WTC11 (cell line): Measurements from ENCODE around the gene SMO. TPM values are rescaled to one million over a fixed set of nuclear protein-coding genes. Genes with fewer than 3 reads are reported as not detected.

Experiments used
- ATAC-seq: fragments of 200-7000 bp; cut with Tn5 transposase; 2 replicates; pipeline ENCODE4 v1.10.0; 2021; ENCODE audit warnings: mild to moderate bottlenecking, moderate library complexity
- CTCF ChIA-PET: fragments of 300-600 bp; sonication (Branson Sonifier 250); formaldehyde crosslinking; loops from one replicate; lab custom pipeline; 2021; ENCODE audit warnings: antibody characterized with exemption; lab: Charles Lee
- POLR2A ChIA-PET: fragments of 350-600 bp; sonication (Branson Sonifier 250); formaldehyde crosslinking; loops from one replicate; lab custom pipeline; 2021; ENCODE audit warnings: antibody characterized with exemption; lab: Charles Lee
- DNase-seq: peaks from one replicate; pipeline ENCODE4 v3.0.0; 2021; ENCODE audit warnings: low spot score
- H3K27ac Mint-ChIP-seq: 2 replicates; pipeline ENCODE4 v1.8.0; 2021; ENCODE audit warnings: mixed read lengths
- H3K27me3 Mint-ChIP-seq: 2 replicates; pipeline ENCODE4 v1.8.0; 2021; ENCODE audit warnings: low read depth, mild to moderate bottlenecking, moderate library complexity, mixed read lengths
- H3K36me3 Mint-ChIP-seq: 2 replicates; pipeline ENCODE4 v1.8.0; 2021; ENCODE audit warnings: mixed read lengths
- H3K4me1 Mint-ChIP-seq: 2 replicates; pipeline ENCODE4 v1.8.0; 2022; ENCODE audit warnings: mixed read lengths
- H3K4me3 Mint-ChIP-seq: 2 replicates; pipeline ENCODE4 v1.8.0; 2021; ENCODE audit warnings: mild to moderate bottlenecking, moderate library complexity, mixed read lengths
- H3K9me3 Mint-ChIP-seq: 2 replicates; pipeline ENCODE4 v1.8.0; 2021; ENCODE audit warnings: mixed read lengths
- CREM ChIP-seq: sonication (generic); formaldehyde crosslinking; IDR thresholded peaks from 2 replicates; pipeline ENCODE4 v1.8.1; 2022; ENCODE audit warnings: mild to moderate bottlenecking, missing genetic modification reagents, moderate library complexity
- E2F1 ChIP-seq: sonication (generic); formaldehyde crosslinking; IDR thresholded peaks from 2 replicates; pipeline ENCODE4 v1.8.0; 2022; ENCODE audit warnings: mild to moderate bottlenecking, missing genetic modification reagents
- ETV6 ChIP-seq: sonication (generic); formaldehyde crosslinking; IDR thresholded peaks from 2 replicates; pipeline ENCODE4 v1.8.1; 2022; ENCODE audit warnings: mild to moderate bottlenecking, missing genetic modification reagents
- MAX ChIP-seq: sonication (generic); formaldehyde crosslinking; IDR thresholded peaks from 2 replicates; pipeline ENCODE4 v1.8.0; 2022; ENCODE audit warnings: mild to moderate bottlenecking, missing genetic modification reagents
- MXD4 ChIP-seq: fragments of 250-450 bp; sonication (Bioruptor Pico); IDR thresholded peaks from 2 replicates; pipeline ENCODE4 v1.8.0; 2021; ENCODE audit warnings: mild to moderate bottlenecking, moderate library complexity, borderline replicate concordance
- MYBL2 ChIP-seq: sonication (generic); formaldehyde crosslinking; IDR thresholded peaks from 2 replicates; pipeline ENCODE4 v1.8.1; 2023; ENCODE audit warnings: mild to moderate bottlenecking, moderate library complexity, missing genetic modification reagents
- NFATC4 ChIP-seq: fragments of 250-450 bp; sonication (Bioruptor Pico); IDR thresholded peaks from 2 replicates; pipeline ENCODE4 v1.9.0; 2021; ENCODE audit warnings: mild to moderate bottlenecking
- NFYB ChIP-seq: sonication (generic); formaldehyde crosslinking; conservative IDR thresholded peaks from 2 replicates; pipeline ENCODE4 v1.8.0; 2022; ENCODE audit warnings: low read depth, missing genetic modification reagents
- OVOL2 ChIP-seq: fragments of 250-450 bp; sonication (Bioruptor Pico); IDR thresholded peaks from 2 replicates; pipeline ENCODE4 v1.9.0; 2021; ENCODE audit warnings: mild to moderate bottlenecking, borderline replicate concordance
- SP1 ChIP-seq: sonication (generic); formaldehyde crosslinking; conservative IDR thresholded peaks from 2 replicates; pipeline ENCODE4 v1.8.1; 2022; ENCODE audit warnings: missing genetic modification reagents
- TEAD4 ChIP-seq: sonication (generic); formaldehyde crosslinking; IDR thresholded peaks from 2 replicates; pipeline ENCODE4 v1.8.0; 2022; ENCODE audit warnings: mild to moderate bottlenecking, missing genetic modification reagents
- ZNF121 ChIP-seq: sonication (generic); formaldehyde crosslinking; IDR thresholded peaks from 2 replicates; pipeline ENCODE4 v1.8.0; 2023; ENCODE audit warnings: missing genetic modification reagents
- ZNF138 ChIP-seq: sonication (generic); formaldehyde crosslinking; conservative IDR thresholded peaks from 2 replicates; pipeline ENCODE4 v1.8.1; 2022; ENCODE audit warnings: mild to moderate bottlenecking, moderate library complexity, missing genetic modification reagents
- ZNF263 ChIP-seq: sonication (generic); formaldehyde crosslinking; IDR thresholded peaks from 2 replicates; pipeline ENCODE4 v1.8.1; 2022; ENCODE audit warnings: low read depth, mild to moderate bottlenecking, moderate library complexity, missing genetic modification reagents
- ZNF317 ChIP-seq: sonication (generic); formaldehyde crosslinking; IDR thresholded peaks from 2 replicates; pipeline ENCODE4 v1.8.1; 2023; ENCODE audit warnings: low read depth, mild to moderate bottlenecking, moderate library complexity, missing genetic modification reagents, borderline replicate concordance
- total RNA-seq: library from RNA; stranded (reverse); gene quantifications from 3 replicates; pipeline ENCODE4 v1.2.3, GENCODE V29; 2021
- TF ChIP-seq, protein P1 (sequence below): sonication (generic); formaldehyde crosslinking; IDR thresholded peaks from 2 replicates; pipeline ENCODE4 v1.8.0; 2023; ENCODE audit warnings: missing genetic modification reagents, mild to moderate bottlenecking, borderline replicate concordance
- TF ChIP-seq, protein P2 (sequence below): sonication (generic); formaldehyde crosslinking; conservative IDR thresholded peaks from 2 replicates; pipeline ENCODE4 v1.8.1; 2023; ENCODE audit warnings: mild to moderate bottlenecking, low read depth, missing genetic modification reagents, moderate library complexity

The SMO gene
- total RNA-seq, 1 experiment from 2014 or later: 56.9 TPM

- H3K4me1 Mint-ChIP-seq: peaks cover 14% of the 10 kb centered on the region
- no peak for TF ChIP-seq E2F1 (CRISPR knock-in tag)
- TF ChIP-seq TEAD4 (CRISPR knock-in tag): no peak
- 0 out of 2 replicates have a peak, but pooled peaks have one; percentile 18 for TF ChIP-seq MAX (CRISPR knock-in tag)
- peak; percentile 17; the same call in 1 of the 2 replicates for TF ChIP-seq SP1
- TF ChIP-seq NFYB (CRISPR knock-in tag): peak; percentile 87
- no peak for TF ChIP-seq MYBL2 (CRISPR knock-in tag)
- POLR2A ChIA-PET: interaction anchor here (0.6 to 0.9 kb wide), 2 partner anchors 13 to 24 kb away, joined by 3 read pairs; no protein-coding TSS in a partner anchor
- H3K9me3 Mint-ChIP-seq: no peaks in the 10 kb centered on the region
- peak; percentile 88 for DNase-seq
- H3K27me3 Mint-ChIP-seq: peaks cover 38% of the 10 kb centered on the region
- H3K27ac Mint-ChIP-seq: no peak within 1 kb of the TSS; the same call in 1 of the 2 replicates
- H3K36me3 Mint-ChIP-seq: peaks cover 4% of the 10 kb centered on the region; the same call in 1 of the 2 replicates
- H3K4me3 Mint-ChIP-seq: peak within 1 kb of the TSS; percentile 78
- ATAC-seq: peak; percentile 98
- CTCF ChIA-PET: interaction anchor here (0.8 to 1.9 kb wide), 5 partner anchors 20 to 197 kb away, joined by 3 to 24 read pairs (median 10); no protein-coding TSS in a partner anchor
Observed at GRCh38 chr7:129144095-129144833, 44.2 kb upstream of the SMO start, which contains the start of gene TSPAN33. Gene TSPAN33 (plus strand): TSS chr7:129144707. CDS start chr7:129144981, 274 bp downstream.

GRCh38 chr7:129144834-129145668 is 43.4 kb upstream of the SMO start:
- no peak overlapping the region for H3K27ac Mint-ChIP-seq
- POLR2A ChIA-PET: interaction anchor here (0.9 kb wide), 1 partner anchor 24 kb away, joined by 3 read pairs; no protein-coding TSS in a partner anchor
- peaks cover 4% of the 10 kb centered on the region; the same call in 1 of the 2 replicates for H3K36me3 Mint-ChIP-seq
- TF ChIP-seq SP1 (0 out of 2 replicates have a peak, but pooled peaks have one; percentile 11), ZNF317 (0 out of 2 replicates have a peak, but pooled peaks have one; percentile 15), CREM (CRISPR knock-in tag) (no peak)
- TF ChIP-seq, protein P1, sequence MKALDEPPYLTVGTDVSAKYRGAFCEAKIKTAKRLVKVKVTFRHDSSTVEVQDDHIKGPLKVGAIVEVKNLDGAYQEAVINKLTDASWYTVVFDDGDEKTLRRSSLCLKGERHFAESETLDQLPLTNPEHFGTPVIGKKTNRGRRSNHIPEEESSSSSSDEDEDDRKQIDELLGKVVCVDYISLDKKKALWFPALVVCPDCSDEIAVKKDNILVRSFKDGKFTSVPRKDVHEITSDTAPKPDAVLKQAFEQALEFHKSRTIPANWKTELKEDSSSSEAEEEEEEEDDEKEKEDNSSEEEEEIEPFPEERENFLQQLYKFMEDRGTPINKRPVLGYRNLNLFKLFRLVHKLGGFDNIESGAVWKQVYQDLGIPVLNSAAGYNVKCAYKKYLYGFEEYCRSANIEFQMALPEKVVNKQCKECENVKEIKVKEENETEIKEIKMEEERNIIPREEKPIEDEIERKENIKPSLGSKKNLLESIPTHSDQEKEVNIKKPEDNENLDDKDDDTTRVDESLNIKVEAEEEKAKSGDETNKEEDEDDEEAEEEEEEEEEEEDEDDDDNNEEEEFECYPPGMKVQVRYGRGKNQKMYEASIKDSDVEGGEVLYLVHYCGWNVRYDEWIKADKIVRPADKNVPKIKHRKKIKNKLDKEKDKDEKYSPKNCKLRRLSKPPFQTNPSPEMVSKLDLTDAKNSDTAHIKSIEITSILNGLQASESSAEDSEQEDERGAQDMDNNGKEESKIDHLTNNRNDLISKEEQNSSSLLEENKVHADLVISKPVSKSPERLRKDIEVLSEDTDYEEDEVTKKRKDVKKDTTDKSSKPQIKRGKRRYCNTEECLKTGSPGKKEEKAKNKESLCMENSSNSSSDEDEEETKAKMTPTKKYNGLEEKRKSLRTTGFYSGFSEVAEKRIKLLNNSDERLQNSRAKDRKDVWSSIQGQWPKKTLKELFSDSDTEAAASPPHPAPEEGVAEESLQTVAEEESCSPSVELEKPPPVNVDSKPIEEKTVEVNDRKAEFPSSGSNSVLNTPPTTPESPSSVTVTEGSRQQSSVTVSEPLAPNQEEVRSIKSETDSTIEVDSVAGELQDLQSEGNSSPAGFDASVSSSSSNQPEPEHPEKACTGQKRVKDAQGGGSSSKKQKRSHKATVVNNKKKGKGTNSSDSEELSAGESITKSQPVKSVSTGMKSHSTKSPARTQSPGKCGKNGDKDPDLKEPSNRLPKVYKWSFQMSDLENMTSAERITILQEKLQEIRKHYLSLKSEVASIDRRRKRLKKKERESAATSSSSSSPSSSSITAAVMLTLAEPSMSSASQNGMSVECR (CRISPR knock-in tag): no peak
- TF ChIP-seq, all 79 proteins: peak for 2
- ATAC-seq (0 out of 2 replicates have a peak, but pooled peaks have one; percentile 5), DNase-seq (no peak)
- Mint-ChIP-seq H3K9me3 (no peaks in the 10 kb centered on the region), H3K4me1 (peaks cover 17% of the 10 kb centered on the region), H3K27me3 (peaks cover 38% of the 10 kb centered on the region), H3K4me3 (peak overlapping the region; percentile 75)
- CTCF ChIA-PET: interaction anchor here (1.5 to 1.9 kb wide), 4 partner anchors 19 to 69 kb away, joined by 9 to 24 read pairs (median 11); no protein-coding TSS in a partner anchor

- H3K4me1 Mint-ChIP-seq: peaks cover 30% of the 10 kb centered on the region
- peak overlapping the region; percentile 75 for H3K4me3 Mint-ChIP-seq
- peaks cover 38% of the 10 kb centered on the region for H3K27me3 Mint-ChIP-seq
- DNase-seq (no peak), ATAC-seq (no peak)
- H3K36me3 Mint-ChIP-seq: peaks cover 4% of the 10 kb centered on the region; the same call in 1 of the 2 replicates
- ChIA-PET CTCF (interaction anchor here (3.4 kb wide), 1 partner anchor 17 kb away, joined by 18 read pairs; no protein-coding TSS in a partner anchor), POLR2A (no interaction called here)
- H3K27ac Mint-ChIP-seq: no peak overlapping the region
- H3K9me3 Mint-ChIP-seq: no peaks in the 10 kb centered on the region
- TF ChIP-seq OVOL2 (no peak), ZNF263 (CRISPR knock-in tag) (no peak), E2F1 (CRISPR knock-in tag) (no peak), ZNF138 (CRISPR knock-in tag) (no peak), ZNF121 (no peak), MXD4 (no peak), NFATC4 (no peak), ETV6 (CRISPR knock-in tag) (no peak)
- TF ChIP-seq, protein P2, sequence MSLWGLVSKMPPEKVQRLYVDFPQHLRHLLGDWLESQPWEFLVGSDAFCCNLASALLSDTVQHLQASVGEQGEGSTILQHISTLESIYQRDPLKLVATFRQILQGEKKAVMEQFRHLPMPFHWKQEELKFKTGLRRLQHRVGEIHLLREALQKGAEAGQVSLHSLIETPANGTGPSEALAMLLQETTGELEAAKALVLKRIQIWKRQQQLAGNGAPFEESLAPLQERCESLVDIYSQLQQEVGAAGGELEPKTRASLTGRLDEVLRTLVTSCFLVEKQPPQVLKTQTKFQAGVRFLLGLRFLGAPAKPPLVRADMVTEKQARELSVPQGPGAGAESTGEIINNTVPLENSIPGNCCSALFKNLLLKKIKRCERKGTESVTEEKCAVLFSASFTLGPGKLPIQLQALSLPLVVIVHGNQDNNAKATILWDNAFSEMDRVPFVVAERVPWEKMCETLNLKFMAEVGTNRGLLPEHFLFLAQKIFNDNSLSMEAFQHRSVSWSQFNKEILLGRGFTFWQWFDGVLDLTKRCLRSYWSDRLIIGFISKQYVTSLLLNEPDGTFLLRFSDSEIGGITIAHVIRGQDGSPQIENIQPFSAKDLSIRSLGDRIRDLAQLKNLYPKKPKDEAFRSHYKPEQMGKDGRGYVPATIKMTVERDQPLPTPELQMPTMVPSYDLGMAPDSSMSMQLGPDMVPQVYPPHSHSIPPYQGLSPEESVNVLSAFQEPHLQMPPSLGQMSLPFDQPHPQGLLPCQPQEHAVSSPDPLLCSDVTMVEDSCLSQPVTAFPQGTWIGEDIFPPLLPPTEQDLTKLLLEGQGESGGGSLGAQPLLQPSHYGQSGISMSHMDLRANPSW: no peak
Observed at GRCh38 chr7:129146237-129146979, 42.0 kb upstream of the SMO start.
